Measurements from ENCODE around the gene TMEM196.

- TF ChIP-seq EZH2 (optimal IDR thresholded peaks at IDR 0.05; ENCODE audit: low read depth, low read length) (no peak), CTCF (IDR thresholded peaks at IDR 0.05; ENCODE audit: low read length) (no peak)
These were observed 99.0 kb downstream of the TMEM196 start for GRCh38 chr7:19674266-19674960.

Data from MM.1S (cell line).